IPS-15b (cell line): ENCODE data around the gene PHACTR2.

Source experiments
- H3K27me3 ChIP-seq: one replicate; pipeline ENCODE4 v1.6.1; 2013; ENCODE audit warnings: low read length; ENCODE audit not compliant: control insufficient read depth, insufficient read depth
- H3K36me3 ChIP-seq: one replicate; pipeline ENCODE4 v1.6.1; 2013; ENCODE audit warnings: low read length; ENCODE audit not compliant: control insufficient read depth, insufficient read depth
- H3K4me1 ChIP-seq: one replicate; pipeline ENCODE4 v1.6.1; 2013; ENCODE audit warnings: mild to moderate bottlenecking, low read length; ENCODE audit not compliant: control insufficient read depth, insufficient read depth
- H3K4me3 ChIP-seq: one replicate; pipeline ENCODE4 v1.5.1; 2013; ENCODE audit warnings: low read depth, low read length
- H3K9ac ChIP-seq: one replicate; pipeline ENCODE4 v1.6.1; 2013; ENCODE audit warnings: low read depth, mild to moderate bottlenecking, low read length
- H3K9me3 ChIP-seq: one replicate; pipeline ENCODE4 v1.6.1; 2013; ENCODE audit warnings: mild to moderate bottlenecking, low read length; ENCODE audit not compliant: control insufficient read depth, insufficient read depth

The PHACTR2 gene

DNA sequence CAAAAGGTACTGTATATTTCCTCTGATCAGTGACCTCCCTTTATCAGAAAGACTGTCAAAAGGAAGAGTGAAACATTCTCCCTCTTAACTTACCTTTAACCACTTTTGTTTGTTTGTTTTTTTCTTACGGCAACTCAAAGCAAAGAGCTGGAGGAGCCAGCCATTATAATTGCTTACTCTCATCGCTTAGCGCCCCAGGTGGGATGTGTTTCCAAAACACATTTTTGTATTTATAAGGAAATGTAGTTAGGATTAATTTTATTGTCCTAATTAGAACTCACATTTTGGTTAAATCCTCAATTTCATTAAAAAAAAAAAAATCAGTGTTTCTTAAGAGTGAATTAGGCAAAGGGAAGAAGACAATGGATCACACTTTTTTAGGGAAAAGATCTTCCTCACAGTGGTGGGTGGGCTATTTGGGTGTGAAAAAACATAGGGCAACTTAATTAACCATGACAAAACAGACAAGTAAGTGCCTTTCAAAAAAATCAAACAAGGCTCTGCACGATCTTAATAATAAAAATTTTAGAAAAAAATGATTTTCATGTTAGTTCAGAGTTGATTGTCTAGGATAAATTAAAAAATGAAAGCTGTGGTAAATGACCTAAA lies 1.2 kb upstream of the PHACTR2 start:
- Histone ChIP-seq H3K9me3 (no peaks in the 10 kb centered on the region), H3K9ac (no peak overlapping the region), H3K4me3 (no peak overlapping the region), H3K36me3 (no peaks in the 10 kb centered on the region), H3K27me3 (no peaks in the 10 kb centered on the region), H3K4me1 (peaks cover 46% of the 10 kb centered on the region)

DNA sequence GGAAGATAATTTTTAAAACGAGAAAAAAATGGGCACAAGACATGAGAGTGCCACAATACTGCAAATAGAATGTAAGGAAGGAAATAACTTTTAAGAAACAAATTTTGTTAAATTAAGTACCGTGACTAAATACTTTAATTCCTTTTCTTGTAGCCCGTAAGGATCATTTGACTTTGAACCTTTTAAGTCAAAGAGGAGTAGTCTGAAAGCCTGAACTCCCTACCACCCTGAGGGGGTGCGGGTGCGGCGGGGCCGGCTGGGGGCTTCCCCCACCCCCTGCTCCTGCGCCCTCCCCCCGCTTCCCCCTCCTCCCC lies 231 bp upstream of the PHACTR2 start:
- H3K9ac ChIP-seq = no peak overlapping the region

DNA sequence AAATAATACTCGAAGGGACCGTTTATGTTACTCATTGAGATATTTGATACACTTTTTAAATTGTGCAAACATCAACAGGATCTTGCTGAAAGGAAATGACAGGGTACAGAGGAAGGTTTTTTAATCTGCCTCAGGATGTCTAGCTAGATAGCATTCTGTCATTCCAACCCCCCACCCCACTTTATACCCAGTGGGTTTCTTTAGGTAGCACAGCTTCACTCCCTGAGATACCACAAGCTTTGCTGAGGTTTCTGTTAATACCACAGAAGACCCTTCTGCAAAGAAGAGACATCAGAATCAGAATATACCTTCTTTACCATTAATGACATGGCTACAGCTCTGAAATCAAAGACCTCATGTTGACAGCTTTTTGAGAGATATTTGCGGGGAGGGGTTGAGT lies 1.3 kb downstream of the PHACTR2 start:
- Histone ChIP-seq H3K36me3 (no peaks in the 10 kb centered on the region), H3K9ac (no peak overlapping the region), H3K4me1 (peaks cover 34% of the 10 kb centered on the region), H3K27me3 (no peaks in the 10 kb centered on the region), H3K9me3 (peaks cover 4% of the 10 kb centered on the region), H3K4me3 (peak overlapping the region; percentile 77)

More for the DNA sequence above, 231 bp upstream of the PHACTR2 start:
- Histone ChIP-seq H3K9me3 (no peaks in the 10 kb centered on the region), H3K27me3 (no peaks in the 10 kb centered on the region), H3K4me1 (peaks cover 46% of the 10 kb centered on the region), H3K36me3 (no peaks in the 10 kb centered on the region), H3K4me3 (peak overlapping the region; percentile 36)

DNA sequence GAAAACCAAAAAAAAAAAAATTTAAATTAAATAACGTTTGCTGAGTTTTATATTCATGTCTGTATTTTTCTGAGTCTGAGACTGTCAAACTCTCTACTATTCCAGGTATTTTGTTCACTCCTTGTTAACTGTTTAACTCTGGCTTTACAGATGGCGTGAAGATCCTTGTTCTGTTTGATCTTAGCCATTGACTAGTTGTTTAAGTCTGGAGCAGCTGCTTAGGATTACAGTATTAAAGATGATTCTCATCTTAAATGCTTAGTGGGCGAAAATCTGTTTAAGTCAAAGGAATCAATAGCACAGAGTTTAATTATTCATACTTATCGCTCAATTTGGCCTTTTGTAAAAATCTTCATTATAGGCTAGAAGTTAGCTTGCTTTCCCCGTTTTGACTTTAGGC lies 2.4 kb downstream of the PHACTR2 start:
- Histone ChIP-seq H3K27me3 (no peaks in the 10 kb centered on the region), H3K4me1 (peaks cover 23% of the 10 kb centered on the region), H3K9ac (no peak overlapping the region), H3K36me3 (no peaks in the 10 kb centered on the region), H3K4me3 (peak overlapping the region; percentile 77), H3K9me3 (peaks cover 4% of the 10 kb centered on the region)

DNA sequence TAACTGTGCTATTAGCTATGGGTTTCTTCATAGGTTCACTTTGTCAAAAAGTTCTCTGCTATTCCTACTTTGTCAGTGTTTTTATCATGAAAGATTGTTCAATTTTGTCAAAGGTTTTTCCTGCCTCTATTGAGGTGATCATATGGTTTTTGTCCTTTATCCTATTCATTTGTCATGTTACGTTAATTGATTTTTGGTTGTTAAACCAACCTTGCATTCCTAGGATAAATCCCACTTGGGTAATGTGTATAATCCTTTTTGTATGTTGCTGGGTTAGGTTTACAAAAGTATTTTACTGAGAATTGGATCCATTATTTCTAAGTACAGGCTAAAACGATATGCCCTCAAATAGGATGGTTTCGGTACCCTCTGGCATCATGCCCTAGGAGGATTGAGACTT lies 5.0 kb downstream of the PHACTR2 start:
- Histone ChIP-seq H3K9me3 (peaks cover 4% of the 10 kb centered on the region), H3K9ac (no peak overlapping the region), H3K4me1 (peaks cover 5% of the 10 kb centered on the region), H3K36me3 (no peaks in the 10 kb centered on the region), H3K27me3 (no peaks in the 10 kb centered on the region), H3K4me3 (no peak overlapping the region)

DNA sequence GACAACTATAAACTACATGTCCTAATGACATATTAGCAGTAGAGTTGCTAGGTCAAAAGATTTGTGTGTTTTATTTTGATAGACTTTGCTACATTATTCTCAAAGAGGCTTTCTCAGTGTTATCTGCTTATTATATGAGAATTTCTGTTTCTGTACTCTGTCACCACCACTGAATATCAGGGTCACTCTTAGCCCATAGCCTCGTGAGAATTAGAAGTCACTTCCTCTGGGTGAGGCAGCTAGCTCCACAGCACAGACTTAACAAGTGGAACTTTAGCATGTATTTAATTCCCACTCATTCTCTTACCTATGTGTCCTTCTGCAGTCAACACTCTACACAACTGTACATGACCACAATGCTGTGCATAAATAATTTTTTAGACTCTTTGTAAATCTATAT lies 6.7 kb downstream of the PHACTR2 start:
- Histone ChIP-seq H3K9ac (no peak overlapping the region), H3K4me1 (peaks cover 9% of the 10 kb centered on the region), H3K36me3 (no peaks in the 10 kb centered on the region)

DNA sequence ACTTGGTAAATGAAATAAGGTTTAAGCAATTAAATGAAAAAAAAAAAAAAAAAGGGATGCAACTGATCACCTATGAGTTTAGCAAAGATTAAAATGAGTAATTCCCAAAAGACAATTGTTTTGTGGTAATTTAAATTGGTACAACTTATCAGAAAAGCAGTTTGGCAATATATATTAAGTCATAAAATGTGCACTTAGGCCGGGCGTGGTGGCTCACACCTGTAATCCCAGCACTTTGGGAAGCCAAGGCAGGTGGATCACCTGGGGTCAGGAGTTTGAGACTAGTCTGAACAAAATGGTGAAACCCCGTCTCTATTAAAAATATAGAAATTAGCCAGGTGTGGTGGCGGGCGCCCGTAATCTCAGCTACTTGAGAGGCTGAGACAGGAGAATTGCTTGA lies 7.9 kb downstream of the PHACTR2 start:
- Histone ChIP-seq H3K36me3 (no peaks in the 10 kb centered on the region), H3K27me3 (no peaks in the 10 kb centered on the region), H3K9ac (no peak overlapping the region), H3K4me3 (no peak overlapping the region), H3K9me3 (peaks cover 4% of the 10 kb centered on the region), H3K4me1 (peaks cover 12% of the 10 kb centered on the region)

More for the DNA sequence above, 6.7 kb downstream of the PHACTR2 start:
- Histone ChIP-seq H3K4me3 (no peak overlapping the region), H3K27me3 (no peaks in the 10 kb centered on the region), H3K9me3 (peaks cover 4% of the 10 kb centered on the region)

DNA sequence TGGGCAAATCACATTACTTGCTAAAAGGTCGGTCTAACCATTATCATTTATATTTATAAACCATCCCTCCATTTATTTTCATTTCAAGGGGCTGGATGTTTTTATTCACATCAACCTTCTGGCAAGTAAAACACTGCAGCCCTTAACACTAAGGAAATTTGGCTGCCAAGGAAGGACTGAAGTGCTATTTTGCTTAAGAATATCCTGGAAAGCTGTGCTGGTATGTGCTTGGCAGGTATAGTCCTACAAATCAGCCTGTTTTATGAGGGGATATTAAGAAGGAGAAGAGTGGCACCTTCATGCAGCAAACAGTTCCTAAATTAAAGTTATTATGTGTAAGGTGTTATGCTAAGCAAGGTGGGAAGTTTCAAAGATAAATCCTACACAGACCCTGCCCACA lies 9.8 kb downstream of the PHACTR2 start:
- H3K4me3 ChIP-seq = no peak overlapping the region
- peaks cover 18% of the 10 kb centered on the region for H3K4me1 ChIP-seq

DNA sequence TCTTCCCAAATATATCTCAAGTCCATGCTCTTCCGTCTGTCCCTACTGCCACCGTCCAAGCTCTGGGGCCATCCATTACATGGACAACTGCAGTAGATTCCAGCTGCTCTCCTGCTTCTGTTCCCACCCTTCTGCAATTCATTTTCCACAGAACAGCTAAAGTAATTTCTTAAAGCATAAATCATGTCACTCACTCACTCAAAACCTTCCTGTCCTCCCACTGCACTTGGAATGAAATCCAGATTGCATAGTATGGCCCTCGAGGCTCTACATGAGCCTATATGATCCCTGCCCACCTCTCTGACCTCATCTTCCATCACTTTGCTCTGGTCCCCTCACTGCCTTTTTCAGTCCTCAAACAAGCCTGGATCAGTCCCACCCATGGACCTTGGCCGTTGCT lies 10.9 kb downstream of the PHACTR2 start:
- H3K27me3 ChIP-seq = no peaks in the 10 kb centered on the region
- peaks cover 18% of the 10 kb centered on the region for H3K4me1 ChIP-seq
- H3K36me3 ChIP-seq = no peaks in the 10 kb centered on the region
- no peak overlapping the region for H3K4me3 ChIP-seq
- H3K9ac ChIP-seq = no peak overlapping the region
- H3K9me3 ChIP-seq = no peaks in the 10 kb centered on the region

More for the DNA sequence above, 9.8 kb downstream of the PHACTR2 start:
- H3K27me3 ChIP-seq = no peaks in the 10 kb centered on the region
- no peak overlapping the region for H3K9ac ChIP-seq
- peaks cover 4% of the 10 kb centered on the region for H3K9me3 ChIP-seq
- H3K36me3 ChIP-seq = no peaks in the 10 kb centered on the region

DNA sequence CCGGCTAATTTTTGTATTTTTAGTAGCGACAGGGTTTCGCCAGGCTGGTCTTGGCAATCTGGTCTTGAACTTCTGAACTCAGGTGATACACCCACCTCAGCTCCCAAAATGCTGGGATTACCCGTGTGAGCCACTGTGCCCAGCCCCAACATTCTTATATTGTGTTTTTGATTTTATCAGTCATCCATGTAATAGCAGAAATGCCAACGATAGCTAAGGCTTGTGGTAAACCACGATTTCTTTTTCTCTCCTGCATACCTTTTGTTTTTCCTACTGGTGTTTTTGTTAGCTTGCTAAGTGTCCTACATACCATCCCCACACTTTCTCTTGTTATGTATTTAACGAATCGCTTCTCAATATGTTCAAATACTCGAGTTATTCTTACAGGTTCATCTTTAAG lies 12.1 kb downstream of the PHACTR2 start:
- H3K9ac ChIP-seq = no peak overlapping the region
- no peaks in the 10 kb centered on the region for H3K27me3 ChIP-seq
- peaks cover 25% of the 10 kb centered on the region for H3K4me1 ChIP-seq
- H3K36me3 ChIP-seq = no peaks in the 10 kb centered on the region
- no peak overlapping the region for H3K4me3 ChIP-seq
- no peaks in the 10 kb centered on the region for H3K9me3 ChIP-seq

DNA sequence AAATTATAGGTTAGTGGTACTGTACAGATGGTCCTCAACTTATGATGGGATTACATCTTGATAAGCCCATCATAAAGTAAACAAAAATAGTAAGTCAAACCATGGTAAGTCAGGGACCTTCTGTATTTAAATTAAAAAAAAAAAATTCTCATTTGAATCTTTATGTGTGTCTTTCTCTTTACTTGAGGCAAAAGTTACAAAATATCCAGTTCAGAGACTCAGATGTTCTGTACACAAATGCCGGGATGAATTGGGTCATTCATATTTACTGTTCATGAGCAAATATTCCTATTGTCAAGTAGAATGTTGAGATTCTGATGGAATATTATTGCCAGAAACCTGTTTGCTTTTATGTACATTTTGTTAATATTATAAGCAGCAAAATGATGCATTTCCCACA lies 13.4 kb downstream of the PHACTR2 start:
- Histone ChIP-seq H3K36me3 (no peaks in the 10 kb centered on the region), H3K9ac (no peak overlapping the region), H3K27me3 (no peaks in the 10 kb centered on the region), H3K4me1 (peaks cover 26% of the 10 kb centered on the region), H3K4me3 (no peak overlapping the region), H3K9me3 (no peaks in the 10 kb centered on the region)

DNA sequence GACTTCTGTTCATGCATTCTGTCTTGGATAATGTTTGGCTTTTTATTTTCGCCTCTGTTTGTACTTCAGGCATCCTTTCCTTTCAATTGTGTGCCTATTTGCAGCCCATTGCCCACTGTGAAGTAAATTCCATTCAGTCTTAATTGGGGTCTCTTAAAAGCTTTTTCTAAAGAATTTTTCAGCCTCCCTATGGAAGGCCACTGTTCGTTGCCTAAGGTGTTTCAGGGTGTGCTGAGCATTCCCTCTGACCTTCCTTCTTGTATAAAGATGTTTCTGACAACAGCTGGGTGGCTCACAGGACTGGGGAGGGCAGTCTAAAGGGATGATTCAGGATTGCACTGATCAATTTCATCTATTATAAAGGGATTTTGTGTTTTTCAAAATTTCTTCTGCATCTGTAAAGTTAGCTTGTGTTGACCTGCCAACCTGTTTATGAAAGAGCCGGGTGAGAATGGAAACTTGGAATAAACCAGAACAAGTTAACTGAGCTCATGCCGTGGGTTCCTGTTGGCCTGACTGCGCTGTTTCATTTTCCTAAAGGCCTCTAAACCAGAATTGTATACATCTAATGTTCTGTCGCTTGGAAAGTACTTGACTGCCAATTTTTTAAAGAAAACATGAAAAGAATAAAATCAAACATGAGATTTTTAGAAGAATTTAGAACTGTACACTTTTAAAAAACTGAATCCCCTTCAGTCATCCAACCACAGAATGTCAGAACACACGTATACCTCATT lies 14.3 kb downstream of the PHACTR2 start:
- peaks cover 26% of the 10 kb centered on the region for H3K4me1 ChIP-seq
- H3K4me3 ChIP-seq = no peak overlapping the region
- no peaks in the 10 kb centered on the region for H3K36me3 ChIP-seq
- no peaks in the 10 kb centered on the region for H3K27me3 ChIP-seq
- H3K9me3 ChIP-seq = no peaks in the 10 kb centered on the region
- H3K9ac ChIP-seq = no peak overlapping the region
